Peyer's patch (tissue), 4 donors: Measurements from ENCODE around the gene GOLT1B. TPM values are rescaled to one million over a fixed set of nuclear protein-coding genes. Genes with fewer than 3 reads are reported as not detected.

Experiments
- DNase-seq, 3 donors: peaks; one replicate each; pipeline ENCODE4 v3.0.0-alpha.2; 2017 to 2019
- H3K27ac ChIP-seq, 4 donors: fragments of 200-600 bp; sonication (generic); one replicate each; pipeline ENCODE4 v1.5.1; 2016 to 2019
- H3K27me3 ChIP-seq, 2 donors: fragments of 200-600 bp; sonication (generic); one replicate each; pipeline ENCODE4 v1.5.1; 2019
- H3K36me3 ChIP-seq, 3 donors: fragments of 200-600 bp; sonication (generic); one replicate each; pipeline ENCODE4 v1.5.1; 2016 to 2019
- H3K4me1 ChIP-seq, 4 donors: fragments of 200-600 bp; sonication (generic); one replicate each; pipeline ENCODE4 v1.5.1; 2016 to 2019
- H3K4me3 ChIP-seq, 4 donors: fragments of 200-600 bp; sonication (generic); 1 replicate in 3 of 4; 2 replicates in 1 of 4; pipeline ENCODE4 v1.5.1; 2016 to 2019; ENCODE audit warnings: mild to moderate bottlenecking in 1 of 4
- H3K9me3 ChIP-seq, 4 donors: fragments of 200-600 bp; sonication (generic); one replicate each; pipeline ENCODE4 v1.5.1; 2016 to 2019; ENCODE audit warnings: mild to moderate bottlenecking in 1 of 4
- CTCF ChIP-seq, 6 experiments: fragments of 450-650 bp in 4 of 6; fragments of 200-600 bp in 2 of 6; sonication (generic) in 1 of 6; IDR thresholded peaks; one replicate each; pipeline ENCODE4 v1.5.1; 2017 to 2019; ENCODE audit warnings: antibody characterized with exemption in 6 of 6, mild to moderate bottlenecking in 3 of 6, moderate library complexity in 1 of 6
- POLR2A ChIP-seq, 2 donors: fragments of 450-650 bp; IDR thresholded peaks; one replicate each; pipeline ENCODE4 v1.5.1; 2017; ENCODE audit warnings: antibody characterized with exemption in 2 of 2, mild to moderate bottlenecking in 2 of 2, moderate library complexity in 2 of 2
- total RNA-seq, 4 donors: library from RNA; depleted of rRNA; stranded (reverse); fragments of >200 nt; gene quantifications; one replicate each; pipeline ENCODE4 v1.1.0, GENCODE V29; 2016

The GOLT1B gene
- total RNA-seq, 4 donors from 2014 or later = 6.8 to 31.4 (median 14.0) TPM

- Histone ChIP-seq H3K4me3 (no peak overlapping the region), H3K27ac (no peak overlapping the region), H3K4me1 (no peaks in the 10 kb centered on the region), H3K36me3 (no peaks in the 10 kb centered on the region), H3K27me3 (no peaks in the 10 kb centered on the region), H3K9me3 (no peaks in the 10 kb centered on the region)
- DNase-seq = no peak
- TF ChIP-seq CTCF (IDR thresholded peaks at IDR 0.05) (no peak), POLR2A (IDR thresholded peaks at IDR 0.05) (no peak)
Observed at GRCh38 chr12:21566223-21566906, 64.8 kb downstream of the GOLT1B start.

GRCh38 chr12:21566907-21567394, 65.4 kb downstream of the GOLT1B start:
- Histone ChIP-seq H3K36me3 (no peaks in the 10 kb centered on the region), H3K4me3 (no peak overlapping the region), H3K27ac (no peak overlapping the region), H3K27me3 (no peaks in the 10 kb centered on the region), H3K9me3 (no peaks in the 10 kb centered on the region), H3K4me1 (no peaks in the 10 kb centered on the region)
- DNase-seq = no peak
- TF ChIP-seq CTCF (IDR thresholded peaks at IDR 0.05) (no peak), POLR2A (IDR thresholded peaks at IDR 0.05) (no peak)

Other genes starting within 250 kb of the GOLT1B start
- not detected for gene SLCO1A2, start 166.9 kb upstream of the GOLT1B start, total RNA-seq
- not detected for gene IAPP, start 128.9 kb upstream of the GOLT1B start, total RNA-seq
- 10 to 100 TPM; 27.8 to 69.9 (median 43.3) TPM for gene PYROXD1, start 64.1 kb upstream of the GOLT1B start, total RNA-seq
- gene RECQL, start 154 bp upstream of the GOLT1B start, total RNA-seq = 10 to 100 TPM in 2 of 4 donors, 1 to 10 TPM in 2; 6.5 to 33.0 (median 11.0) TPM
- gene SPX, start 24.5 kb downstream of the GOLT1B start, total RNA-seq = not detected
- gene GYS2, start 103.1 kb downstream of the GOLT1B start, total RNA-seq = not detected
- gene LDHB, start 156.1 kb downstream of the GOLT1B start, total RNA-seq = 100 to 1,000 TPM in 1 of 4 donors, 10 to 100 TPM in 3; 15.6 to 178 (median 25.1) TPM